Neuronal stem cell (in vitro differentiated cells): Measurements from ENCODE around the gene PON1.

Experiments used
- DNase-seq: peaks from one replicate; pipeline ENCODE4 v3.0.0-alpha.2; 2013; ENCODE audit warnings: low spot score
- H2AFZ ChIP-seq: one replicate; pipeline ENCODE4 v1.6.1; 2013; ENCODE audit warnings: mild to moderate bottlenecking, low read length, inconsistent platforms
- H2AK5ac ChIP-seq: 2 replicates; pipeline ENCODE4 v1.6.1; 2013; ENCODE audit warnings: low read depth, mild to moderate bottlenecking, inconsistent platforms, low read length, moderate library complexity, mixed read lengths
- H2BK120ac ChIP-seq: 2 replicates; pipeline ENCODE4 v1.6.1; 2013; ENCODE audit warnings: low read depth, mild to moderate bottlenecking, inconsistent platforms, low read length, moderate library complexity, mixed read lengths
- H2BK12ac ChIP-seq: one replicate; pipeline ENCODE4 v1.6.1; 2013; ENCODE audit warnings: low read length, inconsistent platforms
- H2BK15ac ChIP-seq: 2 replicates; pipeline ENCODE4 v1.6.1; 2013; ENCODE audit warnings: mild to moderate bottlenecking, low read length, inconsistent platforms, mixed read lengths
- H2BK5ac ChIP-seq: one replicate; pipeline ENCODE4 v1.6.1; 2013; ENCODE audit warnings: inconsistent platforms, mild to moderate bottlenecking, low read length, moderate library complexity
- H3K14ac ChIP-seq: one replicate; pipeline ENCODE4 v1.6.1; 2013; ENCODE audit warnings: low read length, inconsistent platforms
- H3K18ac ChIP-seq: 2 replicates; pipeline ENCODE4 v1.6.1; 2013; ENCODE audit warnings: low read length, inconsistent platforms
- H3K23ac ChIP-seq: 2 replicates; pipeline ENCODE4 v1.6.1; 2013; ENCODE audit warnings: low read depth, mild to moderate bottlenecking, mixed read lengths, low read length, inconsistent platforms; ENCODE audit not compliant: poor library complexity
- H3K27ac ChIP-seq: replicated peaks from 3 replicates; pipeline ENCODE4 v1.5.1; 2013; ENCODE audit warnings: low read length, inconsistent platforms
- H3K27me3 ChIP-seq, 3 experiments: 2 replicates each; pipeline ENCODE4 v1.6.1; 2013; ENCODE audit warnings: low read length in 3 of 3, mild to moderate bottlenecking in 2 of 3, inconsistent platforms in 1 of 3, low read depth in 1 of 3, mixed read lengths in 1 of 3, moderate library complexity in 1 of 3; ENCODE audit not compliant: control insufficient read depth in 3 of 3, insufficient read depth in 3 of 3
- H3K36me3 ChIP-seq, 2 donors: replicated peaks in 1 of 2; 2 replicates each; pipeline ENCODE4 v1.6.1; 2013; ENCODE audit warnings: low read length in 2 of 2; ENCODE audit not compliant: control insufficient read depth in 2 of 2, insufficient read depth in 2 of 2
- H3K4ac ChIP-seq: 2 replicates; pipeline ENCODE4 v1.6.1; 2013; ENCODE audit warnings: inconsistent platforms, mild to moderate bottlenecking, low read length, moderate library complexity
- H3K4me1 ChIP-seq, 2 donors: 1 replicate in 1 of 2; 2 replicates in 1 of 2; pipeline ENCODE4 v1.6.1; 2013; ENCODE audit warnings: low read length in 2 of 2, low read depth in 1 of 2; ENCODE audit not compliant: control insufficient read depth in 2 of 2, insufficient read depth in 1 of 2
- H3K4me2 ChIP-seq: one replicate; pipeline ENCODE4 v1.6.1; 2013; ENCODE audit warnings: mild to moderate bottlenecking, low read length, inconsistent platforms; ENCODE audit not compliant: insufficient read depth, poor library complexity, severe bottlenecking
- H3K4me3 ChIP-seq, 2 donors: 2 replicates each; pipeline ENCODE4 v1.5.1; 2013; ENCODE audit warnings: low read length in 2 of 2, mild to moderate bottlenecking in 2 of 2, inconsistent platforms in 1 of 2, moderate library complexity in 1 of 2
- H3K79me1 ChIP-seq: one replicate; pipeline ENCODE4 v1.6.1; 2013; ENCODE audit warnings: low read depth, mild to moderate bottlenecking, inconsistent platforms, low read length, moderate library complexity
- H3K9ac ChIP-seq: one replicate; pipeline ENCODE4 v1.6.1; 2013; ENCODE audit warnings: mild to moderate bottlenecking, low read depth, low read length, inconsistent platforms; ENCODE audit not compliant: poor library complexity
- H3K9me3 ChIP-seq, 2 donors: replicated peaks in 1 of 2; 2 replicates each; pipeline versions ENCODE3 to v1.6.1; 2013; ENCODE audit warnings: low read length in 2 of 2, mild to moderate bottlenecking in 2 of 2, inconsistent platforms in 1 of 2, low read depth in 1 of 2, mixed read lengths in 1 of 2, moderate library complexity in 1 of 2; ENCODE audit not compliant: control insufficient read depth in 2 of 2, insufficient read depth in 1 of 2
- H4K8ac ChIP-seq: one replicate; pipeline ENCODE4 v1.6.1; 2013; ENCODE audit warnings: low read depth, mild to moderate bottlenecking, inconsistent platforms, low read length, moderate library complexity
- H4K91ac ChIP-seq: one replicate; pipeline ENCODE4 v1.6.1; 2013; ENCODE audit warnings: low read length, low read depth, mild to moderate bottlenecking, inconsistent platforms; ENCODE audit not compliant: poor library complexity
- WGBS, 2 donors: extraction: QIAGEN DNeasy Blood & Tissue Kit; methylation state at CpG; one replicate each; pipeline ENCODE4 v1.1.7; 2013; ENCODE audit warnings: missing lambda C conversion rate in 2 of 2, mixed read lengths in 1 of 2; ENCODE audit not compliant: insufficient read length in 2 of 2, insufficient replicate concordance in 1 of 2; ENCODE audit errors: extremely low coverage in 2 of 2; 5-methylcytosine and 5-hydroxymethylcytosine counted together

PON1 gene

DNA sequence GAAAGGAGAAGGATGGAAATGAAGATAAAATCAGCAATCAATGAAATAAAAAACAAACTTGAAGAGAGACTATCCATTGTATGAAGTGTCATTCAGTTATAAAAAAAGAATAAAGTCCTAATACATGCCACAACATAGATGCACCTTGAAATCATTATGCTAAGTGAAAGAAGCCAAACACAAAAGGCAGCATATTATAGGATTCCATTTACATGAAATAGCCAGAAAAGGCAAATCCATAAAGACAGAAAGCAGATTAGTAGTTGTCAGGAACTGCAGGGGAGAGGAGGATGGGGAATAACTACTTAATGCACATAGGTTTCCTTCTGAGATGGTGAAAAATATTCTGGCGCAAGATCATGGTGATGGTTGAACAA lies 6.6 kb upstream of the PON1 start:
- Histone ChIP-seq H2BK12ac (no peak overlapping the region), H2AFZ (peak overlapping the region; percentile 40), H2BK120ac (no peak overlapping the region), H3K36me3 (no peaks in the 10 kb centered on the region), H3K27me3 (no peaks in the 10 kb centered on the region), H3K9me3 (peaks cover 0 to 3% of the 10 kb centered on the region in 2 donors), H4K91ac (no peak overlapping the region), H3K4me1 (peaks cover 0 to 3% of the 10 kb centered on the region in 2 donors), H4K8ac (no peak overlapping the region), H3K4me3 (no peak overlapping the region), H3K18ac (no peak overlapping the region), H3K27ac (no peak overlapping the region), H3K23ac (no peak overlapping the region), H3K4ac (no peak overlapping the region), H2BK15ac (no peak overlapping the region), H2BK5ac (no peak overlapping the region), H3K79me1 (no peaks in the 10 kb centered on the region), H3K14ac (no peak overlapping the region), H2AK5ac (no peak overlapping the region), H3K9ac (no peak overlapping the region), H3K4me2 (no peak overlapping the region)
- no peak for DNase-seq
- WGBS, 2 donors = no CpG with 5 or more reads among the region's 1 CpG

DNA sequence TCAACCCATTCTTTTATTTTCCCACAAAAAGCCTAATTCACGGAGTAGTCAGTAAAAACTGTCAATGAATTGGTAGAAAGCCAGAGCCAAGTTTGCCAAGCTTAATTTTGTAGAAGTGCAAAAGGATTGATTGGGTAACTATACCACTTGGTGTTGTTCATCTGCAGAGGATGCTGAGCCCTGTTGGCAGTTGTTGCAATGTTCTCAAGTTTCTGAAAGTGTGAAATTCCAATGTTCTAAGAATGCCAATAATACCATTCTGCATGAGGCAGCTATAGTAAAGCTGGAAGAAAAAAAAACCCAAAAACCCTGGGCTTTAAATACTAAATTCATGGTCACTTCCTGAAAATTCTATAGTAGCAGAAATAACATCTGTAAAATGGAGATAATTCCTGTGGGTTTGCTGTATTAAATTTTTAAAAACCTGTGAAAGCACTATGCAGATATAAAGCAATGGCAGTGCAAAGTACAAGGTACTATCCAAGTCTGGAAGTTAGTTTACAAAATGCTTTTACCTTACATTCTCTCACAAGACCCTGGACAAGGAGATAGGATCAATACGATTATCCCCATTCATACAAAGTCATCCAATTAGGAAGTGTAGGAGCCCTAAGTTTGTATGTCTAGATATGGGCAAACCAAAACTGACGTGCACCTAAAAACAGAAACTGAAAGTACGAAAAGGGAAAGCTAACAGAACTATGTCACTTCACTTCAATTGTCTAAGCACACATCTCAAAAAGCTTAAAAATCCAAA lies 6.0 kb upstream of the PON1 start:
- no peak overlapping the region for H2BK15ac ChIP-seq
- H2BK5ac ChIP-seq = no peak overlapping the region
- no peak overlapping the region for H3K4me2 ChIP-seq
- no peak overlapping the region for H3K23ac ChIP-seq
- H3K9ac ChIP-seq = no peak overlapping the region
- no peak overlapping the region for H3K14ac ChIP-seq
- H3K4me3 ChIP-seq = no peak overlapping the region
- H3K4ac ChIP-seq = no peak overlapping the region
- no peak overlapping the region for H4K8ac ChIP-seq
- H3K18ac ChIP-seq = no peak overlapping the region
- no peak overlapping the region for H2AK5ac ChIP-seq
- H3K4me1 ChIP-seq = peaks cover 0 to 3% of the 10 kb centered on the region in 2 donors
- H2AFZ ChIP-seq = peak overlapping the region; percentile 40
- peaks cover 0 to 3% of the 10 kb centered on the region in 2 donors for H3K9me3 ChIP-seq
- DNase-seq = no peak
- no peaks in the 10 kb centered on the region for H3K79me1 ChIP-seq
- no peak overlapping the region for H2BK12ac ChIP-seq
- H2BK120ac ChIP-seq = no peak overlapping the region
- no CpG with 5 or more reads among the region's 4 CpGs for WGBS, 2 donors
- H4K91ac ChIP-seq = no peak overlapping the region
- H3K27me3 ChIP-seq = no peaks in the 10 kb centered on the region
- H3K36me3 ChIP-seq = no peaks in the 10 kb centered on the region
- no peak overlapping the region for H3K27ac ChIP-seq

DNA sequence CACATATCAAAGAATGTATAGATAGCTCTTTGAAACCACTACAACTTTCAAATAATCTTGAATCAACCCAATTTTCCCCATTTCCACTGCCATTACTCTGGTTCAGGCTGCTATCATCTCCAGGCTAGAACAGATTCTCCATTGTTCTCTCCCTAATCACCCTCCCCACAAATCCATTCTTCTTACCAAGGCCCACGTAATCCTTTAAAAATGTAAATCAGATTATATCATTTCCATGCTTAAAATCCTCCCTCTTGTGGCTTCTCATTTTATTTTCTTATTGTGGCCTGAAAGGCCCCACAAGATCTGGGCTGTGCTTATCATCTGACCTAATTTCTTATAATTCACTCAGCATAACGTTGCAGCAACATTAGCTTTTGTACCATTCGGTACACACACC lies 3.0 kb upstream of the PON1 start:
- Histone ChIP-seq H3K23ac (no peak overlapping the region), H3K27ac (no peak overlapping the region), H3K18ac (no peak overlapping the region), H2BK5ac (no peak overlapping the region), H3K4ac (no peak overlapping the region), H2AFZ (no peak overlapping the region), H3K14ac (no peak overlapping the region), H3K79me1 (no peaks in the 10 kb centered on the region), H3K4me1 (peaks cover 0 to 3% of the 10 kb centered on the region in 2 donors), H3K9ac (no peak overlapping the region), H4K91ac (no peak overlapping the region), H4K8ac (no peak overlapping the region), H3K36me3 (no peaks in the 10 kb centered on the region), H3K27me3 (no peaks in the 10 kb centered on the region), H3K4me2 (no peak overlapping the region), H3K4me3 (no peak overlapping the region), H3K9me3 (peaks cover 0 to 3% of the 10 kb centered on the region in 2 donors), H2BK120ac (no peak overlapping the region), H2AK5ac (no peak overlapping the region), H2BK15ac (no peak overlapping the region), H2BK12ac (no peak overlapping the region)
- WGBS, 2 donors = 100% methylated on average over 1 of the region's 3 CpGs; no CpG with 5 or more reads in 1 of the 2 donors
- DNase-seq = no peak

DNA sequence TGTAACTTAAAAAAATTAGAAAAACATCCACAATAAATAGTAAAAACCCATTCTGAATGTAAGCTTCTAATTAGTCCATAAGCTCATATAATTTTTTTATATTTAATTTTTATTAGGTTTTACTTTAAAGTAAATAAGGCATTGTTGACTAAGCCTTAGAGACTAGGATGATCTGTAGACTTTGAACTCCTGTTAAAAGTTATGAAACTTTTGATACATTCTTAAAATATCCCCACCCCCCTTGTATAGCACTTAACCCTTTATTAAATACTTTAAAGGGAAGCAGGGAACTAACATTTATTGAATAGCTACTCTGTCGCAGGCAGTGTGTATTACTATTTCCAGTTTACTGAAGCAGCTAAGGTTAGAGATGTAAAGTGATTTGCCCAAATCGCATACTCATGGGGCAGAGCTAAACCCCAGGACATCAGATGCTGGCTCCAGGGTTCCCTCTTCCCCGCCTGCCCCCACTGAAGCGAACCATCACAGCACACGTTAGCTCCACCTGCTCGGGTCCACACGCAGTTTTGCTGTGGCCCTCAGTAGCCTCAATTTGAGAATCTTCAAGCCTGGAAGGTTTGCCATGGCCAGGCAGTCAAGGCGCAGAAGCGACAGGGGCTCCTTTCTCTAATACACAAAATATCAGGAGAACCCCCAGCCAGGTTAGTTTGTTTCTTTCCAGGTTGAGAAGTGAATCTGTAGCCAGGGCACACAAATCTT lies 762 bp downstream of the PON1 start:
- no peak overlapping the region for H3K4ac ChIP-seq
- WGBS, 2 donors = no CpG with 5 or more reads among the region's 9 CpGs
- peaks cover 0 to 3% of the 10 kb centered on the region in 2 donors for H3K9me3 ChIP-seq
- no peak overlapping the region for H3K23ac ChIP-seq
- H2AK5ac ChIP-seq = no peak overlapping the region
- no peaks in the 10 kb centered on the region for H3K27me3 ChIP-seq
- no peak overlapping the region for H2BK15ac ChIP-seq
- no peak overlapping the region for H3K4me2 ChIP-seq
- no peak overlapping the region for H3K14ac ChIP-seq
- no peak overlapping the region for H3K9ac ChIP-seq
- no peak overlapping the region for H2BK5ac ChIP-seq
- DNase-seq = no peak
- no peak overlapping the region for H3K27ac ChIP-seq
- H2BK12ac ChIP-seq = no peak overlapping the region
- H2BK120ac ChIP-seq = no peak overlapping the region
- no peak overlapping the region for H4K91ac ChIP-seq
- no peak overlapping the region for H3K4me3 ChIP-seq
- H4K8ac ChIP-seq = no peak overlapping the region
- H3K4me1 ChIP-seq = no peaks in the 10 kb centered on the region
- no peaks in the 10 kb centered on the region for H3K36me3 ChIP-seq
- H3K79me1 ChIP-seq = no peaks in the 10 kb centered on the region
- no peak overlapping the region for H3K18ac ChIP-seq
- H2AFZ ChIP-seq = no peak overlapping the region
